K562 (cell line): ENCODE results near the gene PSMD13. TPM values are rescaled to one million over a fixed set of nuclear protein-coding genes. Genes with fewer than 3 reads are reported as not detected.

ENCODE experiments used
- EP400 ChIP-seq: fragments of 450-650 bp; IDR thresholded peaks from 2 replicates; pipeline ENCODE4 v1.6.1; 2017; ENCODE audit warnings: antibody characterized with exemption, mild to moderate bottlenecking, moderate library complexity
- ETS2 ChIP-seq: IDR thresholded peaks from 2 replicates; pipeline ENCODE4 v1.6.1; 2016; ENCODE audit warnings: borderline replicate concordance, missing genetic modification characterization, mild to moderate bottlenecking, moderate library complexity, missing compliant biosample characterization; ENCODE audit not compliant: poor library complexity, severe bottlenecking
- FOXJ2 ChIP-seq: fragments of 200-800 bp; sonication (Bioruptor generic); IDR thresholded peaks from 2 replicates; pipeline ENCODE4 v1.6.1; 2016; ENCODE audit warnings: missing genetic modification characterization, missing compliant biosample characterization
- HDAC3 ChIP-seq: fragments of 450-650 bp; IDR thresholded peaks from 2 replicates; pipeline ENCODE4 v1.6.1; 2018; ENCODE audit warnings: borderline replicate concordance, mild to moderate bottlenecking, moderate library complexity; ENCODE audit not compliant: partially characterized antibody
- KLF6 ChIP-seq: fragments of 250-450 bp; sonication (Bioruptor Pico); IDR thresholded peaks from 2 replicates; pipeline ENCODE4 v1.4.0; 2020; ENCODE audit warnings: mild to moderate bottlenecking, moderate library complexity, borderline replicate concordance
- MAFF ChIP-seq: IDR thresholded peaks from 2 replicates; pipeline ENCODE4 v1.6.1; 2012; ENCODE audit warnings: low read length, improper control_type of control experiment
- MTA3 ChIP-seq: fragments of 450-650 bp; formaldehyde crosslinking; IDR thresholded peaks from 2 replicates; pipeline ENCODE4 v1.6.1; 2017; ENCODE audit warnings: mild to moderate bottlenecking, borderline replicate concordance
- PTRF ChIP-seq: fragments of 450-650 bp; IDR thresholded peaks from 2 replicates; pipeline ENCODE4 v1.6.1; 2016; ENCODE audit warnings: mild to moderate bottlenecking, missing genetic modification characterization, missing compliant biosample characterization
- SRSF9 ChIP-seq: fragments of 200-400 bp; formaldehyde crosslinking; IDR thresholded peaks from 2 replicates; pipeline ENCODE4 v1.6.1; 2017; ENCODE audit warnings: low read depth, low read length, borderline replicate concordance
- ZC3H11A ChIP-seq: IDR thresholded peaks from 2 replicates; pipeline ENCODE4 v1.6.1; 2012; ENCODE audit warnings: low read depth, low read length, improper control_type of control experiment
- ZNF551 ChIP-seq: fragments of 250-450 bp; sonication (Bioruptor Pico); IDR thresholded peaks from 2 replicates; pipeline ENCODE4 v1.5.0; 2021; ENCODE audit warnings: mild to moderate bottlenecking, moderate library complexity
- ZNF668 ChIP-seq: fragments of 250-450 bp; sonication (Bioruptor Pico); IDR thresholded peaks from 2 replicates; pipeline ENCODE4 v1.8.0; 2022; ENCODE audit warnings: mild to moderate bottlenecking, inconsistent platforms
- polyA plus RNA-seq, 8 experiments: library from polyadenylated mRNA; depleted of rRNA in 4 of 8; stranded (reverse) in 5 of 8; unstranded in 3 of 8; fragments of >200 nt; fragmentation: Nextera tagmentation in 2 of 8; fragmentation: Illumina TruSeq in 1 of 8; extraction: Ambion mirVana in 2 of 8; extraction: Trizol in 1 of 8; gene quantifications; 2 replicates each; pipeline versions ENCODE4 v1.2.1 to v1.2.3, GENCODE V29; 2011 to 2014; ENCODE audit warnings: inconsistent platforms in 1 of 8, missing spikeins in 1 of 8
- total RNA-seq, 7 experiments: library from RNA; depleted of rRNA in 6 of 7; stranded (reverse); fragments of >200 nt in 6 of 7; fragmentation: Illumina TruSeq in 2 of 7; extraction: Trizol in 2 of 7; gene quantifications; 2 replicates each; pipeline versions ENCODE4 v1.2.1 to v1.2.3, GENCODE V29; 2011 to 2021; ENCODE audit warnings: low replicate concordance in 1 of 7
- TF ChIP-seq, protein P1 (sequence below): fragments of 250-450 bp; sonication (Bioruptor Pico); IDR thresholded peaks from 2 replicates; pipeline ENCODE4 v1.4.0; 2020; ENCODE audit warnings: mild to moderate bottlenecking, moderate library complexity
- TF ChIP-seq, protein P2 (sequence below): sonication (generic); formaldehyde crosslinking; IDR thresholded peaks from 2 replicates; pipeline ENCODE4 v1.8.0; 2022; ENCODE audit warnings: mild to moderate bottlenecking, low read depth, missing genetic modification reagents
- TF ChIP-seq, protein P3 (sequence below): fragments of 250-450 bp; sonication (Bioruptor Pico); IDR thresholded peaks from 2 replicates; pipeline ENCODE4 v1.5.0; 2021; ENCODE audit warnings: mild to moderate bottlenecking, borderline replicate concordance
- TF ChIP-seq, protein P4 (sequence below): fragments of 250-450 bp; sonication (Bioruptor Pico); IDR thresholded peaks from 2 replicates; pipeline ENCODE4 v1.4.0; 2020; ENCODE audit warnings: borderline replicate concordance
- TF ChIP-seq, protein P5 (sequence below): fragments of 450-650 bp; formaldehyde crosslinking; IDR thresholded peaks from 2 replicates; pipeline ENCODE4 v1.4.0; 2022; ENCODE audit warnings: missing genetic modification characterization

The PSMD13 gene
- total and polyA plus RNA-seq, 9 of the 15 experiments (the other 6 are each of a cell fraction or from before 2014, with no cell fraction given) = 185 to 383 (median 267) TPM

DNA sequence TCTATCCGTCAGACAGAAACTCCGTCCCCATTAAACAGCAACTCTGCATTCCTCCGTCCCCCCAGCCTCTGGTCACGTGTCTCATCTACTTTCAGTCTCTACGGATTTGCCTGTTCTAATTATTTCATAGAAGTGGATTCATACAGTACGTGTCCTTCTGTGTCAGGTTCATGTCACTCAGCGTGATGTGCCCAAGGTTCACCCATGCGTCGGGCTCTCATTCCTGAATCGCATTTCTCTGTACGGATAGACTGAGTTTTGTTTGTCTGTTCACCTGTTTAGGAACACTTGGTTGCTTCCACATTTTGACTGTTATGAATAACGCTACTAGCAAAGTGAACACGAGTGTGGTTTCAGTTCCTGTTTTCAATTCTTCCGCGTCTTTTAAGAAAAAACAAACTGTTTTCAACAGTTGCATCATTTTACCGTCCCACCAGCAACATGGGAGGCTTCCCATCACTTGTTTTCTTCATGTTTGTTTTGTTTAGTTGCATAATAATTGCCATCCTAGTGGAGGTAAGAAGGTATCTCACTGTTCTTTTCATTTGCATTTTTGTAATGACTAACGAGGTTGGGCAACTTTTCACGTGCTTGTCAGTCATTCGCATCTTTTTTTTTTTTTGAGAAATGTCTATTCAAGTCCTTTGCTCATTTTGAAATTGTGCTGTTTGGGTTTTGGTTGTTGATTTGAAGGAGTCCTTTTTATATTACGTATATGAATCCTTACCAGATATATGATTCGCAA is 32.5 kb downstream of the PSMD13 start (continued):
- TF ChIP-seq, protein P1, sequence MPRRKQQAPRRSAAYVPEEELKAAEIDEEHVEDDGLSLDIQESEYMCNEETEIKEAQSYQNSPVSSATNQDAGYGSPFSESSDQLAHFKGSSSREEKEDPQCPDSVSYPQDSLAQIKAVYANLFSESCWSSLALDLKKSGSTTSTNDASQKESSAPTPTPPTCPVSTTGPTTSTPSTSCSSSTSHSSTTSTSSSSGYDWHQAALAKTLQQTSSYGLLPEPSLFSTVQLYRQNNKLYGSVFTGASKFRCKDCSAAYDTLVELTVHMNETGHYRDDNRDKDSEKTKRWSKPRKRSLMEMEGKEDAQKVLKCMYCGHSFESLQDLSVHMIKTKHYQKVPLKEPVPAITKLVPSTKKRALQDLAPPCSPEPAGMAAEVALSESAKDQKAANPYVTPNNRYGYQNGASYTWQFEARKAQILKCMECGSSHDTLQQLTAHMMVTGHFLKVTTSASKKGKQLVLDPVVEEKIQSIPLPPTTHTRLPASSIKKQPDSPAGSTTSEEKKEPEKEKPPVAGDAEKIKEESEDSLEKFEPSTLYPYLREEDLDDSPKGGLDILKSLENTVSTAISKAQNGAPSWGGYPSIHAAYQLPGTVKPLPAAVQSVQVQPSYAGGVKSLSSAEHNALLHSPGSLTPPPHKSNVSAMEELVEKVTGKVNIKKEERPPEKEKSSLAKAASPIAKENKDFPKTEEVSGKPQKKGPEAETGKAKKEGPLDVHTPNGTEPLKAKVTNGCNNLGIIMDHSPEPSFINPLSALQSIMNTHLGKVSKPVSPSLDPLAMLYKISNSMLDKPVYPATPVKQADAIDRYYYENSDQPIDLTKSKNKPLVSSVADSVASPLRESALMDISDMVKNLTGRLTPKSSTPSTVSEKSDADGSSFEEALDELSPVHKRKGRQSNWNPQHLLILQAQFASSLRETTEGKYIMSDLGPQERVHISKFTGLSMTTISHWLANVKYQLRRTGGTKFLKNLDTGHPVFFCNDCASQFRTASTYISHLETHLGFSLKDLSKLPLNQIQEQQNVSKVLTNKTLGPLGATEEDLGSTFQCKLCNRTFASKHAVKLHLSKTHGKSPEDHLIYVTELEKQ (CRISPR knock-in tag) = no peak
- TF ChIP-seq KLF6 (CRISPR knock-in tag) (no peak), PTRF (tag) (no peak), MTA3 (no peak; the same call in 1 of the 2 replicates), HDAC3 (no peak), MAFF (no peak), ZNF668 (CRISPR knock-in tag) (no peak), ZNF551 (no peak), ETS2 (tag) (no peak), FOXJ2 (tag) (peak; percentile 83), EP400 (peak; percentile 85), SRSF9 (no peak), ZC3H11A (no peak)
- TF ChIP-seq, protein P2, sequence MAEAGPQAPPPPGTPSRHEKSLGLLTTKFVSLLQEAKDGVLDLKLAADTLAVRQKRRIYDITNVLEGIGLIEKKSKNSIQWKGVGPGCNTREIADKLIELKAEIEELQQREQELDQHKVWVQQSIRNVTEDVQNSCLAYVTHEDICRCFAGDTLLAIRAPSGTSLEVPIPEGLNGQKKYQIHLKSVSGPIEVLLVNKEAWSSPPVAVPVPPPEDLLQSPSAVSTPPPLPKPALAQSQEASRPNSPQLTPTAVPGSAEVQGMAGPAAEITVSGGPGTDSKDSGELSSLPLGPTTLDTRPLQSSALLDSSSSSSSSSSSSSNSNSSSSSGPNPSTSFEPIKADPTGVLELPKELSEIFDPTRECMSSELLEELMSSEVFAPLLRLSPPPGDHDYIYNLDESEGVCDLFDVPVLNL (CRISPR knock-in tag) = no peak
- TF ChIP-seq, protein P3, sequence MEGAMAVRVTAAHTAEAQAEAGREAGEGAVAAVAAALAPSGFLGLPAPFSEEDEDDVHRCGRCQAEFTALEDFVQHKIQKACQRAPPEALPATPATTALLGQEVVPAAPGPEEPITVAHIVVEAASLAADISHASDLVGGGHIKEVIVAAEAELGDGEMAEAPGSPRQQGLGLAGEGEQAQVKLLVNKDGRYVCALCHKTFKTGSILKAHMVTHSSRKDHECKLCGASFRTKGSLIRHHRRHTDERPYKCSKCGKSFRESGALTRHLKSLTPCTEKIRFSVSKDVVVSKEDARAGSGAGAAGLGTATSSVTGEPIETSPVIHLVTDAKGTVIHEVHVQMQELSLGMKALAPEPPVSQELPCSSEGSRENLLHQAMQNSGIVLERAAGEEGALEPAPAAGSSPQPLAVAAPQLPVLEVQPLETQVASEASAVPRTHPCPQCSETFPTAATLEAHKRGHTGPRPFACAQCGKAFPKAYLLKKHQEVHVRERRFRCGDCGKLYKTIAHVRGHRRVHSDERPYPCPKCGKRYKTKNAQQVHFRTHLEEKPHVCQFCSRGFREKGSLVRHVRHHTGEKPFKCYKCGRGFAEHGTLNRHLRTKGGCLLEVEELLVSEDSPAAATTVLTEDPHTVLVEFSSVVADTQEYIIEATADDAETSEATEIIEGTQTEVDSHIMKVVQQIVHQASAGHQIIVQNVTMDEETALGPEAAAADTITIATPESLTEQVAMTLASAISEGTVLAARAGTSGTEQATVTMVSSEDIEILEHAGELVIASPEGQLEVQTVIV (CRISPR knock-in tag) = no peak
- TF ChIP-seq, protein P4, sequence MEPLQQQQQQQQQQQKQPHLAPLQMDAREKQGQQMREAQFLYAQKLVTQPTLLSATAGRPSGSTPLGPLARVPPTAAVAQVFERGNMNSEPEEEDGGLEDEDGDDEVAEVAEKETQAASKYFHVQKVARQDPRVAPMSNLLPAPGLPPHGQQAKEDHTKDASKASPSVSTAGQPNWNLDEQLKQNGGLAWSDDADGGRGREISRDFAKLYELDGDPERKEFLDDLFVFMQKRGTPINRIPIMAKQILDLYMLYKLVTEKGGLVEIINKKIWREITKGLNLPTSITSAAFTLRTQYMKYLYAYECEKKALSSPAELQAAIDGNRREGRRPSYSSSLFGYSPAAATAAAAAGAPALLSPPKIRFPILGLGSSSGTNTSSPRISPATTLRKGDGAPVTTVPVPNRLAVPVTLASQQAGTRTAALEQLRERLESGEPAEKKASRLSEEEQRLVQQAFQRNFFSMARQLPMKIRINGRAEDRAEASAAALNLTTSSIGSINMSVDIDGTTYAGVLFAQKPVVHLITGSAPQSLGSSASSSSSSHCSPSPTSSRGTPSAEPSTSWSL (CRISPR knock-in tag) = no peak
- TF ChIP-seq, protein P5, sequence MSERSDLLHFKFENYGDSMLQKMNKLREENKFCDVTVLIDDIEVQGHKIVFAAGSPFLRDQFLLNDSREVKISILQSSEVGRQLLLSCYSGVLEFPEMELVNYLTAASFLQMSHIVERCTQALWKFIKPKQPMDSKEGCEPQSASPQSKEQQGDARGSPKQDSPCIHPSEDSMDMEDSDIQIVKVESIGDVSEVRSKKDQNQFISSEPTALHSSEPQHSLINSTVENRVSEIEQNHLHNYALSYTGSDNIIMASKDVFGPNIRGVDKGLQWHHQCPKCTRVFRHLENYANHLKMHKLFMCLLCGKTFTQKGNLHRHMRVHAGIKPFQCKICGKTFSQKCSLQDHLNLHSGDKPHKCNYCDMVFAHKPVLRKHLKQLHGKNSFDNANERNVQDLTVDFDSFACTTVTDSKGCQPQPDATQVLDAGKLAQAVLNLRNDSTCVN (CRISPR knock-in tag) = no peak
